BE2C (cell line): ENCODE measurements around the gene LYPLA2.

ENCODE experiments used
- DNase-seq: peaks from one replicate; pipeline ENCODE4 v3.0.0-alpha.2; 2020
- H3K27me3 ChIP-seq: fragments of 250-450 bp; sonication (Bioruptor Pico); 2 replicates; pipeline ENCODE4 v1.5.1; 2020; ENCODE audit warnings: mild to moderate bottlenecking
- H3K36me3 ChIP-seq: fragments of 250-450 bp; sonication (Bioruptor Pico); 2 replicates; pipeline ENCODE4 v1.5.1; 2020; ENCODE audit warnings: mild to moderate bottlenecking
- H3K4me1 ChIP-seq: fragments of 250-450 bp; sonication (Bioruptor Pico); 2 replicates; pipeline ENCODE4 v1.5.1; 2020
- H3K4me3 ChIP-seq: 2 replicates; pipeline ENCODE4 v1.5.1; 2011; ENCODE audit warnings: low read depth, low read length
- H3K9me3 ChIP-seq: fragments of 250-450 bp; sonication (Bioruptor Pico); 2 replicates; pipeline ENCODE4 v1.5.1; 2020
- CTCF ChIP-seq: IDR thresholded peaks from 2 replicates; pipeline ENCODE4 v1.5.1; 2012; ENCODE audit warnings: mild to moderate bottlenecking, low read depth, low read length

Gene LYPLA2

GRCh38 chr1:23804183-23804835, 13.4 kb downstream of the LYPLA2 start:
- DNase-seq = no peak
- H3K9me3 ChIP-seq = no peaks in the 10 kb centered on the region
- H3K4me1 ChIP-seq = no peaks in the 10 kb centered on the region
- no peaks in the 10 kb centered on the region for H3K36me3 ChIP-seq
- H3K27me3 ChIP-seq = no peaks in the 10 kb centered on the region
- TF ChIP-seq CTCF = peak; percentile 29; the same call in 1 of the 2 replicates
- no peak overlapping the region for H3K4me3 ChIP-seq

GRCh38 chr1:23805025-23805424, 14.1 kb downstream of the LYPLA2 start:
- TF ChIP-seq CTCF = no peak
- Histone ChIP-seq H3K9me3 (no peaks in the 10 kb centered on the region), H3K36me3 (no peaks in the 10 kb centered on the region), H3K27me3 (no peaks in the 10 kb centered on the region), H3K4me1 (no peaks in the 10 kb centered on the region), H3K4me3 (no peak overlapping the region)
- DNase-seq = no peak

GRCh38 chr1:23806280-23806679, 15.3 kb downstream of the LYPLA2 start:
- Histone ChIP-seq H3K4me3 (no peak overlapping the region), H3K4me1 (no peaks in the 10 kb centered on the region), H3K36me3 (no peaks in the 10 kb centered on the region), H3K27me3 (no peaks in the 10 kb centered on the region), H3K9me3 (no peaks in the 10 kb centered on the region)
- no peak for TF ChIP-seq CTCF
- DNase-seq = no peak

- Histone ChIP-seq H3K4me3 (no peak overlapping the region), H3K36me3 (no peaks in the 10 kb centered on the region), H3K27me3 (no peaks in the 10 kb centered on the region), H3K9me3 (no peaks in the 10 kb centered on the region), H3K4me1 (no peaks in the 10 kb centered on the region)
- DNase-seq = no peak
- TF ChIP-seq CTCF = no peak
These were observed 16.5 kb downstream of the LYPLA2 start for GRCh38 chr1:23807453-23807852.

- no peak overlapping the region for H3K4me3 ChIP-seq
- H3K27me3 ChIP-seq = no peaks in the 10 kb centered on the region
- H3K4me1 ChIP-seq = no peaks in the 10 kb centered on the region
- H3K9me3 ChIP-seq = no peaks in the 10 kb centered on the region
- TF ChIP-seq CTCF = peak; percentile 77
- peak; percentile 76 for DNase-seq
- H3K36me3 ChIP-seq = no peaks in the 10 kb centered on the region
These were observed 18.8 kb downstream of the LYPLA2 start for GRCh38 chr1:23809751-23810171.

GRCh38 chr1:23810818-23811540, 20.0 kb downstream of the LYPLA2 start:
- no peak for DNase-seq
- Histone ChIP-seq H3K9me3 (no peaks in the 10 kb centered on the region), H3K36me3 (no peaks in the 10 kb centered on the region), H3K4me3 (no peak overlapping the region), H3K4me1 (no peaks in the 10 kb centered on the region), H3K27me3 (no peaks in the 10 kb centered on the region)
- peak; percentile 56 for TF ChIP-seq CTCF
